GM21367 (cell line): ENCODE measurements around the gene DHPS.
A peak's percentile ranks its signal among the peaks of the same experiment; 100 is the strongest.
"Not testable (repeated sequence)": the region's sequence is repeated elsewhere in the genome, so short reads cannot be mapped to it uniquely, and the experiment has no call there.

Experiments used
- ATAC-seq: cut with Tn5 transposase; IDR thresholded peaks from one replicate; pipeline ENCODE4 v1.9.1; 2021; ENCODE audit not compliant: unreplicated experiment

Gene DHPS

DNA sequence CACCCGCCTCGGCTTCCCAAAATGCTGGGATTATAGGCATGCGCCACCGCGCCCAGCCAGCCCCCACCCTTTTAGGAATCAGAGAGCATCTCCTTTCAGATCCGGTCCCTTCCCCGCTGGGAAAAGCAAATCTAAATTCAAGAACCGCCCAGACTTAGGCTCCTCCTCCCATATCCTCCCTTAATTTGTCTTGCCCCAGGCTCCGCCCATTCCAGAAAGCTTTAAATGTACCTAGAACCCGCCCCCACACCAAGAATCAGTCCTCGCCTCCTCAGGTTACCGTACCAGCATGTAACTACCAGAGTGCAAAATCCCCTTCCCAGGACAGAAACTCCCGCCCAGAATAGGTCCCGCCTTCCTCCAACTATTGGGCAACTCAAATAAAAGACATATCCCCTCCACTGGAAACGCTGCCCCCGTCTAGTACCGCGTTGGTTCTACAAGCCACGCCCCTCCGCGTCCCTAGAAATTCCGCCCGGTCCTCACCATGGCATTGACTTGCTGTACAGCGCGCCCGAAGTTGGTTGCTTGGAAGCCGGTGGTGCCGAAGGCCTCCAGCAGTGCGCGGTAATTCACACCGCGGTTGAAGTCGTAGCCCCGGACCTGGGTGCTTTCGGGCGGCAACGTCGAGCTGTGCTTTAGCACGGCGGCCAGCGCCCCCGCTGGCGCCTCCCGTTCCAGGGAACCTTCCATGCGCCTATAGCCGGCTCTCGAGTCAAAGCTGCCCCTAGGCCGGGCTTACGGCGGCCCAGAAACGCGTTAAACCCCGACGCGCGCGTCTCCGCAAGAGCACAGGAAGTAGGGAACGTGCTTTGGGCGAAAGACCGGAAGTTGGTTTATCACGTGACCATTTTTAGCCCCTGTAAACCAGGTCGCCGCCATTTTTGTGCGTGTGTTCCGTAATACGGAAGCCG is at the start of gene DHPS:
Gene DHPS (minus strand): TSS at position 807 of the 914 bp plus-strand sequence. CDS start 114 bp downstream, at position 693.
- ATAC-seq = peak; percentile 59

DNA sequence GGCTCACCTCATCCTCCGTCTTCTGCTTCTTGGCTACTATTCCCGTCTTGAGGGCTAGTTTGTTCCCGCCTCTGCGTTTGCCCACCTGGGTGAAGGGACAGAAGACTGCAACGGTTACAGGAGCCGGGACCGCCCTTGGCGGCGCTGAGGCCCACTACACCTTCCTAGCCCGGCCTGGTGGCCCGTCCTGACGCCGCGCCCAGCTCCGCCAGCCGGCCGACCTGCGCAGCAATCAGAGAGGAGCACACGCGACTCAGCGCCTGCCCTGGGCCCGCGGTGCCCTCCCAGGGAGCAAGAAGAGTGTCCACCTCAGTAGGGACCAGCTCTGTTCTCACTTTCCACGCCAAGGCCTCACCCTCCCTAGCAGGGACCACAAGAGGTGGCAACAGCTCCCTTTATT is 49.7 kb upstream of the DHPS start:
- no peak for ATAC-seq

DNA sequence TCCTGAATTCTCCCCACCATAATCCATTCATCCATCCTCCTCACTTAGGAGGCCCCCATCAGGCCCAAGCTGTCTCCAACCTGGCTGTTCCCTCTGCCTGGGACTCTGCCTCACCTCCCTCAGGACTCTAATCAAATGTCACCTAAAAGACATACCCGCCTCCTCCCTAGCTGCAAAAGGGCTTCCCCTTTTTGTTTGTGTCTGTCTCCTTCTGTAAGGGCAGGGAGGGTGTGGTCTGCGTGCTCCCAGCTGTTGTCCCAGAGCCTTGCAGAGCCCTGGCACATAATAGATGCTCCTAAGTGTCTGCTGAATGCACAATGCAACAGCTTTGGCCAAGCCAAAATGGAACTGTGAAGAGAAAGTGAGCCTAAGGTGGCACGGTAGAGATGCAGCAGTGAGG is 48.4 kb upstream of the DHPS start:
- no peak for ATAC-seq

DNA sequence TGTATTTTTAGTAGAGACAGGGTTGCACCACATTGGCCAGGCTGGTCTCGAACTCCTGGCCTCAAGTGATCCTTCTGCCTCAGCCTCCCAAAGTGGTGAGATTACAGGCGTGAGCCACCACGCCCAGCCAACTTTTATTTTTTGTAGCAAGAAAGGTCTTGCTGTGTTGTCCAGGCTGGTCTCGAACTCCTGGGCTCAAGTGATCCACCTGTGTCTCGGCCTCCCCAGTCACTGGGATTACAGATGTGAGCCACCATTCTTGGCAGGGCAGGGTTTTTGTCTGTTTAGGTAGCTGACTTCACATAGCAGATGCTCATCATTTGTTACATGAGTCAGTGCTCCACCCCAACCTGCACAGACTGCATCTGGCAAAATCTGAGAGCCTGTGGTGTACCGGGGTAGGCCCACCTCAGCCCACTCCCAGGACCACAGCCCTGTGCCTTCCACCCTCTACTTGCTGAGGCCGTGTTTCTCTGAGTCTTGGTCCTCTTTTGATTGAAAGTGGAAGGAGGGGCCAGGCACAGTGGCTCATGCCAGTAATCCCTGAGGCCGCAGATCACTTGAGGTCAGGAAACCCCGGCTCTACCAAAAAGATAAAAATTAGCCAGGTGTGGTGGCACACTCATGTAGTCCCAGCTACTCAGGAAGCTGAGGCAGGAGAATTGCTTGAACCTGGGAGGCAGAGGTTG is 46.2 kb upstream of the DHPS start:
- no peak for ATAC-seq

DNA sequence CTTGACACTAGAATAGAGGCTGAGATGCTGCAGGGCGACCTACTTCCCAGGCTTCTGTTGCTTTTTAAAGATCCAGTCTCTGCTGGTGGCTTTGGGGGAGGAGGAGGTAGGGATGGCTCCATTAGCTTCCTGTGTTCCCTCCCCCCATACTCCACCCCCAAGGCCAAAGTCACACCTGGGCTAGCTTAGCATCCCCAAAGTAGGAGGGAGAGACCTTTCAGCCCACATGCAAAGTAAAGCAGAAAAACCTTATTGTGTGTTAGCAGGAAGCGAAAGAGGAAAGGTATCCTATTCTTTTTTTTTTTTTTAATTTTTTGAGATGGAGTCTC is 45.3 kb upstream of the DHPS start:
- no peak for ATAC-seq

DNA sequence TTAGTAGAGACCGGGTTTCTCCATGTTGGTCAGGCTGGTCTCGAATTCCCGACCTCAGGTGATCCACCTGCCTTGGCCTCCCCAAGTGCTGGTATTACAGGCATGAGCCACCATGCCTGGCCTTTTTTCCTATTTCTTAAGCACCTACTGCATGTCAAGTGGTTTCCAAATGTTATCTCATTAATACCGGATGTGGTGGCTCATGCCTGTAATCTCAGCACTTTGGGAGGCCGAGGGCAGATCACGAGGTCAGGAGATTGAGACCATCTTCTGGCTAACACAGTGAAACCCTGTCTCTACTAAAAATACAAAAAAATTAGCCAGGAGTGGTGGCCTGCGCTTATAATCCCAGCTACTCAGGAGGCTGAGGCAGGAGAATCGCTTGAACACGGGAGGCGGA is 43.9 kb upstream of the DHPS start:
- not testable (repeated sequence) for ATAC-seq

DNA sequence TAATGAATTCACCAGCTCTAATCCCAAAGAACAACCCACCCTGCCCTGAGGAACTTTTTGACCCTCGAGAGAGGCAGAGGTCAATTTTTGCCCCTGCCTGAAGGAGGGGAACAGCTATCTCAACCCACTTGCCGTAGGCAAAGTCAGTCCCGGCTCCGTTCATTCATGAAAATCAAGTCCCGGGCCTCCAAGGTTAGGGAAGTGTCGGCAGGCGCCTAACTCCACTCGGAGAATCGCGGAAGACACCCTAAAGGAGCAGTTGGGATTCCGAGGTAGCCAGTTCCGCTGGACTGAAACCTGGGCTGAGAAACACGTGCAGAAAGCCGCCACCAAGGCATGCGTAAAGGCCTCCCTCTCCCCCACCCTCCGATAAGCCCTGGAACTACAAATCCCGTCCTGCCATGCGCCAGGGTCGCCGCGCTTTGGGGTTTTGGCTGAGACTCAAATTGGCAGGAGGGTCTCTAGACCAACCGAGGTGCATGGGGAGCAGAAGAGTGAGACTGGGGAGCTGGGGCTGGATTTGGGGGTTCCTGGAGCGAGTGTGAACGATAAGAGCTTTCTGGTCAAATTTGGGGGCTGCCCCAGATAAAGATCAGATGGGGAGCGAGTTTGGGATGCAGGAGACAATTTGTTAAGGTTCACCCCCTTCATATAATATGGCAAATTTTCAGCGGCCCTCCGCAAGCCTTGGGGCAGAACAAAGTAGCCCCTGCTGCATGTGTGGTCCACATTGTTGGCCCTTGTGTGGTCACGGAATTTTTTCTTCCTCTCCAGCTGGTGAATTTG is 42.2 kb upstream of the DHPS start, which contains the start of gene TNPO2:
Gene TNPO2 (minus strand): TSS at position 292 of the 786 bp plus-strand sequence. CDS start 2,955 bp downstream, outside the sequence.
- ATAC-seq = peak; percentile 33

DNA sequence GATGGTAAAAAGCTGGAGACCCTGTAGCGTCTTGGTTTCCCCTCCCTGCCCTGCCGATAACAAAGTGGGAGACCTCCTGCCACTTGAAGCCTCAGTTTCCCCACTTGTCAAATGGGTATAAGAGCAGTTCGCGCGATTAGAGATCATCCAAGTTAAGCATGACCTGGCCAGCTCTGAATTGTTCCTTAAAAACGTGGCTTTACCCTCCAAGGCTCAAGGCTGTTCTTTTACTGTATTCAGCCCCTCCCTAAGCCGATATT is 41.6 kb upstream of the DHPS start:
- no peak for ATAC-seq

DNA sequence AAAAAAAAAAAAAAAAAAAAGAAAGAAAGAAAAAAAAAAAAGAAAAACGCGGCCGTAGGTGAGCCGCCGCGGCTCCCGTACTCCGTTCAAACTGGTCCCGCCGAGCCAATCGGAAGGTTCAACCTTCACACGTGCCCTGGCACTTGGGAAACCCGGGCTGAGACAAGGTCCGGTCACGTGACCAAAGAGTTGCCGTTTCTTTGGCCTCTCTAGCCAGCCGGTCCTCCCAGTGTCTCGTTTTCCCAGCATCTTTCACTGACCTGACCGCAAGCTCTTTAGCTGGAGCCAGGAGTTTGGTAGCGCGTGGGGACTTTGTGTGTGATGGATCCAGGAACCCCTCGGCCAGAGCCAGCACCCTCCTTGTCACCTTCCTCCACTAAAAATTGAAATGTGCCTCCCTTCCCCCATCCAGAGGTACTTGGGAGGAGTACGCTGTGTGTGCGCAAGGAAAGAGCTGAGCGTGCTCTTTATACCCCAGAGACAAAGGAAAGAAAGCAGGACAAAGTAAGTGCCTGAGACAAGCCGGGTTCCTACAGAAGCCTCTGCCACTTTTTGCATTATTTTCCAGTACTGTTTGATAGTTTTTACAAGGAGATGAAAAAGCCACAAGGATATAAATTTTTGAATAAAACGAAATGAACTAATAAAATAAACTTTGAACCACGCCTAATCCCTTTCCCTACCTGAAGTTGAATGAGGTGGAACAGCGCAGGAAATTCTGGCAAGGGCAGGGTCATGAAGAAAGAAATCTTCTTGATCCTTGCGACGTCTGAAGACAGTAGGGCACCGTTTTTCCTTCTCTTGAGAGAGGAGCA is 41.1 kb upstream of the DHPS start:
- peak; percentile 65 for ATAC-seq

DNA sequence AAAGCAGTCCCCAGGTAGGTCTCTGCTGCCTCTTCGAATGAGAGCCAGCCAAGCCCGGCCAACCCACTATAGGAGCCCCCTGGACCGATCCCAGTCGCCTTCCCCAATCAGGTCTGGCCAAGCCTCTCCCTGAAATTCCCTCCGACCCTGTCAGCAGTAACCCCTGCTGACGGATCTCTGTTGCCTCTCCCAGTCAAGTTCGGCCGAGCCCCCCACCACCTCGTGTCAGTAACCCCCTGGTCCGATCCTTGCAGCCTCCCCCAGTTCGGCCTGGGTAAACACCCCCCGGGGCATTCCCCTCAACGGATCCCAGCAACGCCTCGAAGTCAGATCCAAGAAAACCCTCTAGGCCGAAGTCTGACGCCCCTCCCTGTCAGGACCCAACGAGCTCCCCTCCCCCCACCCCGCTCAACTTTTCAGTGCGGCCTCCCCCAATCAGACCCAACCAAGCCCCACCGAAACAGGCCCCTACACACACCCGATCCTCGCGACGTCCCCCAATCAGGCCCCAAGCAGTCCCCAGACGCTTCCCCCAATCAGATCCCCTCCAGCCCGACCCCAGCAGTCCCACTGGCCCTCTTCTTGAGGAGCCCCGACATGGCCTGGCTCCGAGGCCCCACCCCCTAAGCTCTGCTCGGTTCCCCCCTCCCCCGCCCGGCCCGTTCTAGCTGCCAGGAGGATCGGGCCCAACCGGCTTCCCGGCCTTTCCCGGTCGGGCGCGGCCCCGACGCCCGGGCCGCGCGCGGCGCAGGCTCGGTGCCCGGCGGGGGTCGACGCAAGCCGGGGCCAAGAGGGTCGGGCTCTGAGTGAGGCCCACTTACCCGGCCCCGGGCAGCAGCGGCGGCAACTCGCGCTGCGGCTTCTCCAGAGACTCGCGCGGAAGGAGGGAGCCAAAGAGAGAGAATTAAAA is 40.2 kb upstream of the DHPS start:
- peak; percentile 14 for ATAC-seq

DNA sequence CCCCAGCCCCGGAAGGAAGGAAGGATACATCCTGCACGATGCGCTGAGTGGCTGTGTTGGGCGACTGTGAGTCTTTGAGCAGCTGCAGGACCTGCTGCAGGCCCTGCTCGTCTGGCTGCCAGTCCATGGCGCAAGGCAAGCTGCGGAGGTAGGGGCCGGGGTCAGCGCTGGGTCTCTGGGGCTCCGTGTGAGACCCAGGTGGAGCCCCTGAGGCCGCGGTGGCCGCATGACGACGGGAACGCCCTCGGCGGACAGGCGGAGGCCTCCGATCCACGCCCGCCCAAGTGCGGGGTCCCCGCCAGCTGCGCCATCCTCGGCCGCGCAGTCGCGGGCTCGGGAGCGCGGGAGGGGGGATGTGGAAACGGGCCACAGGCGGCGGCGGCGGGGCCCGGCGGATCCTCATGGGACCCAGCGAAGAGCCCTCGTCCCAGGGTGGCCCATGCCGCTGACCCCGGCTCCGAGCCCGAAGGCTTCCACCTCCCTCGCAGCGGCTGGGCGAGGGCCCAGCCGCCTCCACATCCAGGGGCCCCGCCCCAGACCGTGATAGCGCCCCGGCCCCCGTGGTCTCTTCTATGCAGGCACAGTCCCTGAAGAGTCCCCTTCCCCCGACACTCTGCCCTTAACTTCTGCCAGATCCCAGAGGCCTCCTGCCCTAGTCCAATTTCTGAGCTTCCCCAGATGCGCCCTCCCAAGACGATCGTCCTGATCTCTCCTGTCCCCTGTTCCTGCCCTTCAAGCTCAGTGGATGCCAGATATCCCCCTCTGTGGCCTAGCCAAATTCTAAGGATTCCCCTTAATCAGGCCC is 39.4 kb upstream of the DHPS start:
- no peak for ATAC-seq

DNA sequence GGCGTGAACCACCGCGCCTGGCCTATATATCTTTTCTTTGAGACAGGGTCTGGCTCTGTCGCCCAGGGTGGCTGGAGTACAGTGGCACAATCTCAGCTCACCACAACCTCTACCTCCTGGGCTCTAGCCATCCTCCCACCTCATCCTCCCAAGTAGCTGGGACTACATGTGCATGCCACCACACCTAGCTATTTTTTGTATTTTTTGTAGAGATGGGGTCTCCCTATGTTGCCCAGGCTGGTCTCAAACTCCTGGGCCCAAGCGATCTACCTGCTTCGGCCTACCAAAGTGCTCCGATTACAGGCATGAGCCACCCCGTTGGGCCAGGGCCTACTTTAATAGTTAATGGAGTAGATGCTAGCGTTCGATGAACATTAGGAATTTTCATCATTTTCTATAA is 38.6 kb upstream of the DHPS start:
- no peak for ATAC-seq

DNA sequence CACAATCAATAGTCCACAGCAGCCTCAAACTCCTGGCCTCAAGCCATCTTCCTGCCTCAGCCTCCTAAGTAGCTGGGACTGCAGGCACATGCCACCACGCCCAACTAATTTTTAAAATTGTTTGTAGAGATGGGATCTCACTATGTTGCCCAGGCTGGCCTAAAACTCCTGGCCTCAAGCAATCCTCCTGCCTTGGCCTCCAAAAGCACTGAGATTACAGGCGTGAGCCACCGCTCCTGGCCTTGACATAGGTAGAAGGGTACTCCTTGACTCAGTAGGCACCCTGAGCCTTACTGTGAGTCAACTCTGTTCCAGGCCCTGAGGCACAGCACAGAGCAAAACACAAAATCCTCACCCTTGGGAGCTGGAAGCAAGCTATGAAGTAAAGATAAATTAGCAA is 34.2 kb upstream of the DHPS start:
- ATAC-seq = no peak

DNA sequence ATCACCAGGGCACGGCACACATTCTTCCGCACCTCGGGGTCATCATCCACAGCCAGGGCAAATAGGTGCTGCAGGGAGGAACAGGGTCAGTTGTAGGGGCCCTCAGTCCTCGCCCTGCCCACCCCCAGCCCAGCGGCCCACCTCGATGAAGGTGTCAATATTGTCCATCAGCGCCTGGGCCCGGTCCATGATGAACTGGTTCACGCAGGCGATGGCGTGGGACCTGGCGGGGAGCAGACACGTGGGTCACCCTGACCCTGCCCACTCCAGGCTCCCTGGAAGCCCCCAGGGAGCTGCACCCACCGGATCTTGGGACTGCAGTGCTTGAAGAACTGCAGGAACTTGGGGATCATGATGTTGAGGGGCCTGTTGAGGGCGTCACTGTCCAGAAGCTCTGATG is 33.4 kb upstream of the DHPS start:
- ATAC-seq = no peak

DNA sequence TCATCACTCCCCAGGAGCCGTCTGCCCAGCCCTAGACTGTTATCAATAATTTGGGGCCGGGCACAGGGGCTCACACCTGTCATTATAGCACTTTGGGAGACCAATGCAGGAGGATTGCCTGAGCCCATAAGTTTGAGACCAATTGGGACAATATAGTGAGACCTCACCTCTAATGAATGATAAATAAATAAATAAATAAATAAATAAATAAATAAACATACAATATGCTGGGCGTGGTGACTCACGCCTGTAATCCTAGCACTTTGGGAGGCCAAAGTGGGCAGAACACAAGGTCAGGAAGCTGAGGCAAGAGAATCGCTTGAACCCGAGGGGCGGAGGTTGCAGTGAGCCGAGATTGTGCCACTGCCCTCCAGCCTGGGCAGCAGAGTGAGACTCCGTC is 31.6 kb upstream of the DHPS start:
- ATAC-seq = not testable (repeated sequence)

DNA sequence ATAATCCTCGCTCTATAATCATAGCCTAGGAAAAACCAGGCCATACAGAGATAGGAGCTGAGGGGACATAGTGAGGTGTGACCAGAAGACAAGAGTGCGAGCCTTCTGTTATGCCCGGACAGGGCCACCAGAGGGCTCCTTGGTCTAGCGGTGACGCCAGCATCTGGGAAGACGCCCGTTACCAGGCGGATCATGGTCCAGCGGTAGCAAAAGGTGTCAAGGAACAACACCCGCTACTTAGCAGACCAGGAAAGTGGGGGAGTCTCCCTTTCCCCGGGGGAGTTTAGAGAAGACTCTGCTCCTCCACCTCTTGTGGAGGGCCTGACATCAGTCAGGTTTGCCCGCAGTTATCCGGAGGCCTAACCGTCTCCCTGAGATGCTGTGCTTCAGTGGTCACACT is 30.4 kb upstream of the DHPS start:
- ATAC-seq = not testable (repeated sequence)

DNA sequence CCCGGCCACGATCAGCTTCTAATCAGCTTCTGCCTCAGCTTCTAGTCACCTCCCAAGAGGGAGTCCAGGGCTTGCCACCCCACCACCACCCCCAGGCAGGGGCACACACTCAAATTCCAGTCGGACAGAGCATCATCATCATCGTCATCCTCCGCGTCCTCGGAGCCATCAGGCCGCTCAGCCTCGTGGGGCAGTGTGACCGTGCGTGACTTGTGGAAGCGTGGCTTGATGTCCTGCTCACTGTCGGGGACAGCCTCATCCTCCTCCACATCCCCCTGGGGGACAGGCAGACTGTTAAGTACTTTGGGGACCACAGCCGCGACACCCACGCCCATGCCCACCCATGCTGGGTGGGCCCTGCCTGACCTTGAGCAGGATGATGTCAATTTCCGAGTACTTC is 29.5 kb upstream of the DHPS start:
- ATAC-seq = no peak

DNA sequence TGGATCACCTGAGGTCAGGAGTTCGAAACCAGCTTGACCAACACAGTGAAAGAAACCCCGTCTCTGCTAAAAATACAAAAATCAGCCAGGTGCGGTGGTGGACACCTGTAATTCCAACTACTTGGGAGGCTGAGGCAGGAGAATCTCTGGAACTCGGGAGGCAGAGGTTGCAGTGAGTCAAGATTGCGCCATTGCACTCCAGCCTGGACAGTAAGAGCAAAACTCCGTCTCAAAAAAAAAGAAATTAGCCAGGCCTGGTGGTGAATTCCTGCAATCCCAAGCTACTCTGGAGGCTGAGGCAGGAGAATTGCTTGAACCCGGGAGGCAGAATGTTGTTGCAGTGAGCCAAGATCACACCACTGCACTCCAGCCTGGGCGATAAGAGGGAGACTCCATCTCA is 27.0 kb upstream of the DHPS start:
- no peak for ATAC-seq

DNA sequence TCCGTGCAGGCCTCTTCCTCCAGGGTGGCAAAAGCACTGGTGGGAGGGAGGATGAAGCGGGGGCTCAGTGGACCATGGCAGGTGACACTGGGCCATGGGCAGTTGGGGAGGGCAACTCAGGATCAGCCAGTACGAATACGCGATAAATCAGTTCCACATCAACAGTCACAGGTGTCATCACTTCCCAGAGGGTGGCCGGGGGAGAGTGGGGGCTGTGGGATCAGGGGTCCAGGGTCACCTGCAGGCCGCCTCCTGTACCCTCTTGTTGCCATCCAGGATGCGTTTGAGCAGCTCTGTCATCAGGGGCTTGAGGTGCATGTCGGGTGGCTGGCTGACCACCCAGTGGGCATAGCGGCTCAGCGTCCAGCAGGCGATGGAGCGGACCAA is 24.6 kb upstream of the DHPS start:
- ATAC-seq = no peak
